ENCODE data around the gene HES6.

The HES6 gene

GRCh38 chr2:238254095-238254723, 14.4 kb upstream of the HES6 start:
- DNase-seq (ENCODE audit: low read depth), result no peak

DNA sequence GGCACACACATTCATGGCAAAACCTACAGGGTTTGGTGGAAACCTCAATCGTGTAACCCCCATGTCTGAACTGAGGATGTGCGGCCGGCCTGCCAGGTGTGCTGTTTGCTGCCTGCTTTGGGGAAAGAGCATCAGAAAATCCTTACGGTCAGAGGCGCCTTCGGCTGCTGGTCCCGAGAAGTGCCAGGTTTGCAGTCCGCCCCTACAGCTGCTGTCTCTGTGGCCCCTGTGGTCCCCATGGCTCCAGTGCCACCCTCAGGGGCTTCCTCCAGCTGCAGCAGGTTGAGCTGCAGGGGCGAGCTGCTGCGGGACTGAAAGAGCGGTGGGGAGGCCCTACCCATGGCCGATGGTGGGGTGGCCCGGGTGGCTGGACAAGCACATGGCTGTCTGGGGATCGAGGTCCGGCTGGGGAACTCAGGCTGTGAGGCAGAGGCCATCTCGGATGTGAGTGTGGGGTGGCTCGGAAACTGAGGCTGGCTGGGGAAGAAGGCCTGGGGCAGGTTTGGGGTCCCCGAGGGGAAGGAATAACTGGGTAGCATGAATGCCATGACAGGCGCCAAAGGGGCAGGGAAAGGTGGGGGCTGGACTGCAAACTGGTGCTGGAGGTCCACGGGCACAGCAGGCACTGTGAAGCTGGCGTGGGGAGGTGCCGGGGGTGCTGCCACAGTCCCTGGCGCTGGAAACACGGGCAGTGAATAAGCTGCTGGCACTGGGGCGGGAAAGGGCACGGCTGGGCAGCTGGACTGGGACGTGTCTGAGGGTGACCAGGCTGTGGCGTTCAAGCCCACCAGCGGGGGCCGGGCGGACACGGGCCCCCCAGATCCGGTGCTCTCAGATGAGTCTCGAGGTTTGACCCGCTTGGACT, 13.2 kb upstream of the HES6 start:
- DNase-seq (ENCODE audit: low read depth), result no peak

DNA sequence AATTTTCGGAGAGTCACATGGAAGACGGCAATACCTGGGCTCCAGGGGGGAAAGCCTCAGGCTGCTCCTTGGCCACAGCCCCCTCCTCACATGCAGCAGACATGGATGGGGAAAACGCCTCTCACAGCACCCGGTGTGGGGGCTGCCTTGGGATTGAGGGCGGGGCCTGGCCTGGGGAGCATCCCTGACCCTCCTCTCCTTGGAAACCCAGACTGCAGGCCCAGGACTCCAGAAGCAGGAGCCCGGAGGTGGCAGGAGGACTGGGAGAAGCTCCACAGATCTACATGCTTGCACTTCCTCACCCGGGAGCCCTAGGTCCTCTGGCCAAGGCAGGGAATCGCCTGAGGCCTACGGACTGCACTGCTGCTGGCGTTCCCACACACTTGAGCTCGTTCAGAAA, 12.1 kb upstream of the HES6 start:
- no peak for DNase-seq (ENCODE audit: low read depth)

DNA sequence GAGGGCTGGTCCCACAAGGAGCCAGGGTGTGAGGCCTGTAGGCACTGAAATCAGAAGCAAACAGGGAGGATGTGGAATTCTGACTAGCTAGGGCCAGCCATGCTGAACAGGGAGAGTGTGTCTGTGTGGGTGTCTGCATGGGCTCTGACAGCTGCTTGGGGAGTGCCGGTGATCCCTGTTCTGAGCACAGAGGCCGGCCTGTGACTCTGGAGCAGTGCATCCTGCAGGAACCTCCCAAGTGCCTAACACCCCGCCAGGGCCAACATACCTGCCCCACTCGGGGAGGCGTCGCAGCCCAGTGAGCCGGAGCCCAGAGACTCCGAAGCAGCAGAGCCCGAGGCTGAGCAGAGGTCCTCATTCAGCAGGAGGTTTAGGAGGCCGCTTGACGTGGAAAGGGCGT, 11.5 kb upstream of the HES6 start:
- no peak for DNase-seq (ENCODE audit: low read depth)

DNA sequence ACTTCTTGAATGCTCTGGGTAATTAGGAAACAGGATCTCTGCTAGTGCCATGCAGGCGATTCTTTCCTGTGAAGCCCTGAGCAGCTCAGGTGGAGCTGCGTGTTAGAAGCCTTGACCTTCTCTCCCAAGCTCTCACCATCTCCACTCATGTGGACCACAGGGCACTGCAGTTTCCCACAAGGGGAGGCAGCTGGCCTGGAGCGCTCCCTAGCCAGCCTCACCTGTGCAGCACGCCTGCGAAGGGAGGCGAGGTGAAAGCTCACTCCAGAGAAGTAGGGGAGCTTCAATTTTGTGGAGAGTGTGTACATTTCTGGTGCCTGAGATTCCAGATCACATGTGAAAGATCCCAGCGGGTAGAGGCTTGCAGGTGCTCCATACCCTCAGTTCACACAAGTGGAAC, 11.1 kb upstream of the HES6 start:
- DNase-seq (ENCODE audit: low read depth), result no peak

DNA sequence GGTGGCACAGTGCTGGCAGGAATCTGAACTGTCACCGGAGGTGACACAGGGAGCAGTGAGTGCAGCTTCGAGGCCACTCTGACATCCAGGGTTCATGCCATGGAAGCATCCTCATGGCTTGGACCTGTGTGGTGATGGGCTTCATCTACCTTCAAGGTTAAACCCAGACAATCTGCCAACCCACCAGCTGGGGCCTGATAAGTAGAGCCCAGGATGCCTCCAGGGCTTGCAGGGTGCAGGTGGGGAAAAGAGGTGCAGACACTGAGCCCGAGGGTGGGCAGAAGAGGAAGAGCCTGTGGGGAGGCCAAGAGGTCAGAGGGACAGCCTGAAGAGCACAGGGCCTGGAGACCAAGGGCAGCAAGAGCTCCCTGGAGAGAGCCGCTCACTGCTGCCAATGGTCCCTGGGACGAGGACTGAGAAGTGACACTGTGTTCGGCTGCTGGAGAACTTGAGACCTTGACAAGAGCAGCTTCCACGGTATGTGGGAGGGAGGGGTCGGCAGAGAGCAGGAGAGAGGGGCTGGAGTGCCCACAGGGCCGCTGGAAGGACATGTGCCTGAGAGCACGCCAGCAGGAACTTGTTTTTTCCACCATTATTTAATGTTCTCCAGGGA, 8.1 kb upstream of the HES6 start:
- no peak for DNase-seq (ENCODE audit: low read depth)

GRCh38 chr2:238247002-238247822, 7.4 kb upstream of the HES6 start:
- no peak for DNase-seq (ENCODE audit: low read depth)

- DNase-seq (ENCODE audit: low read depth), result no peak
Observed at GRCh38 chr2:238244151-238244550, 4.3 kb upstream of the HES6 start.

DNA sequence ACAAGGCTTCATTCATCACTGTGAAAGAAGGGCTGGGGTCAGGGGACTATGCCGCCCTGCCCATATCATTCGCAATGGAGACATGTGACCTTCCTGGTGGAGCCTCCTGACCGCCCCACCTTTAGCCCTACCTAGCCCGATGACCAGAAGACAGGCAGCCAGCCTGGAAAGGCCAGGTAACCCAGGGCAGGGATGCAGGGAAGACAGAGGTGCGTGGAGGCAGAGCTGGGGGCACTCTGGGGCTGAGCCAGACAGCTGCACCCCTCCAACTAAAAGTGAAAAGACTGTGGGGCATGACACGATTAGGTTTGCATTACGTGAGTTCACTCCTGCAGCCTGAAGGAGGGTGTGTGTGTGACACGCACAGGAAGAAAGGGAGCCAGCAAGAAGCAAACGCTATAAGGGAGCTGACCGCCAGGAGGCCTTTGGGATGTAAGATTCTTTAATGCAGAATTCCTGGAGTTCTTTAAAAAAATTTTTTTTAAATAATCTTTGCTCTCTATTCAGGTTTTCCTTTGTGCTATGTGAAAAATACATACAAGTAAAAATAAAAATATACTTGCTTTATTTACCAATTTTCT, 3.7 kb upstream of the HES6 start:
- no peak for DNase-seq (ENCODE audit: low read depth)

DNA sequence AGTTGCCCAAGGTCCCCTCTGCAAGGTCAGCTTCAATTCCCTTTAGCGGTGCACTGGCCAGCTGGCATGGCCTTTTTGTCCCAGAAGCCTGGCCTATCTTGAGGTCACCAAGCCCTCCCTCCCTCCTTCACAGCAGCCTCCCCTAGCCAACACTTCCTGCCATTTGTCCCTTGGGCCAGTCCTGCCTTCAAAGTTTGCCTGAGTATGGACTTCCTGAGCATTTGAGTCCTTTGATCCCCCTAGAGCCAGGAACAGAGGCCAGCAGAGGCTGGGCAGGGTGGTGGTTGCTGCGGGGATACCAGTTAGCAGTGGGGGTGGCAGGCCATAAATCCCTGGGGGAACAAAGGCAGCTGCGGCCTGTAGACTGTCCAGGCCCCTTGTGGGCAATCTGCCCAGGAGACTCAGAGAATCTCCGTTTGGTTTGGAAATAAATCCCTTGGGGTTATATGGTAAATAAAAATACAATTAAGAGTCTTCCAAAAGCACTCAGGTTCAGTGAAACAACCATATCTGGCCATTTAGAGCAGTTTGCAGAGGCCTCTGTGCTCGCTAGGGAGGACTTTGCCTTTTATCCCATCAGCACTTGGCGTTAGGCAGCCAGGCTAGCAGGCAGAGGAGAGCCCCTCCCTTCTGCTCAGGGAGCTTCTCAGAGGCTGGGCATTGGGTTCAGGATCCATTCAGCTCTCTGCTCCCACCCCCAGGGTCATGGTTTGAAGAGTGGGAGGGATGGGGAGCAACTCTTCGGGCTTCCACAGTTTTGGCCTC, 3.1 kb upstream of the HES6 start:
- no peak for DNase-seq (ENCODE audit: low read depth)

DNA sequence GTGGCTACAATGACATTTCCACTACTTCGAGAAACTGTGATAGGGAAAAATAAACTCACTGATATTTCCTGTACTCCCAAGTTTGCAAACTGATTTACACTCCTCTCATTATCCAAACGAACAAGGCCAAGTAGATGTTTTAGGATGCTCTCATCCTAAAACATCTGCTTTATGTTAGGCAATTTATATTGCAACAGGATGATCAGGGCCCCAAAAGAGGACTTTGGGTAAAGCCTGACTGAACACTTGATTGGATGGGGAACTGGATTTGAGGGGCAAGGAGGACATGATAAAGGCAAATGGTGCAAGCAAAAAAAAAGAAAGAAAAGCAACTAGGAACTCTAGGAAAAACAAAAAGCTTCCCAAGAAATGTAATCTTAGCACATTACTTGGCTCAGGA, 2.1 kb upstream of the HES6 start:
- DNase-seq (ENCODE audit: low read depth), result no peak

GRCh38 chr2:238240757-238241711, 1.2 kb upstream of the HES6 start:
- no peak for DNase-seq (ENCODE audit: low read depth)

GRCh38 chr2:238239543-238239862, 335 bp downstream of the HES6 start:
- DNase-seq (ENCODE audit: low read depth), result no peak

DNA sequence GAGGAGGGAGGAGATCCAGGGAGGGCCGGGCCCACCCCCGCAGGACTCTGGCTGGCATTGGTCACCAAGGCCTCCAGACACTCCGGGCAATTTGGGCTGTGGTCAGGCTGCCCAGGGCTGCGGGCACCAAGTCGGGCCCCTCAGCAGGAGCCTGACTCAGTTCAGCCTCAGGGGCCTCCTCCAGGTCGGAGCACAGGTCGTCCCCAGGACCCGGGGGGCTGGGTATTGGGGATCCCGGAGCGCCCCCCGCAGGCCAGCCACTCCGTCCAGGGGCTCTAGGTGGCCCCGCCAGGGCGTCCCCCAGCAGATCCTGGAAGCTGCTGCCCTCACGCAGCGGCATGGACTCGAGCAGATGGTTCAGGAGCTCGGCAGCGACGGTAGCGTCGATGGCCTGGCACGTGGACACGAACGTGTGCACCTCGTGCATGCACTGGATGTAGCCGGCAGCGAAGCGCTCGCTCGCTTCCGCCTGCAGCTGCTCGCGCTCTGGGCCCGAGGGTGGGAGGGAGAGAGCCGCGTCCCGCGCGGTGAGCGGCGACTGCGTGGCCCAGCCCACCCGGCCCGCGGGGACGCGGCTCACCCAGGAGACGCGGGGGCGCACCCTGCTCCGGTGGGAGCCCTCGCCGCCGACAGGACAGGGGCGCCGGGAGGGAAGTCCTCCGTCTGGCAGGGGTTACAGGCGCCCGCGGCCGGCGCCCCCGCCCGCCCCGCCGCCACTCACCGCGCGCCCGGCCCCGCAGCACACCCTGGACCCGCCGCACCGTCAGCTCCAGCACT, 884 bp downstream of the HES6 start:
- DNase-seq (ENCODE audit: low read depth), result peak; percentile 23

GRCh38 chr2:238238311-238238765, 1.5 kb downstream of the HES6 start:
- no peak for DNase-seq (ENCODE audit: low read depth)

DNA sequence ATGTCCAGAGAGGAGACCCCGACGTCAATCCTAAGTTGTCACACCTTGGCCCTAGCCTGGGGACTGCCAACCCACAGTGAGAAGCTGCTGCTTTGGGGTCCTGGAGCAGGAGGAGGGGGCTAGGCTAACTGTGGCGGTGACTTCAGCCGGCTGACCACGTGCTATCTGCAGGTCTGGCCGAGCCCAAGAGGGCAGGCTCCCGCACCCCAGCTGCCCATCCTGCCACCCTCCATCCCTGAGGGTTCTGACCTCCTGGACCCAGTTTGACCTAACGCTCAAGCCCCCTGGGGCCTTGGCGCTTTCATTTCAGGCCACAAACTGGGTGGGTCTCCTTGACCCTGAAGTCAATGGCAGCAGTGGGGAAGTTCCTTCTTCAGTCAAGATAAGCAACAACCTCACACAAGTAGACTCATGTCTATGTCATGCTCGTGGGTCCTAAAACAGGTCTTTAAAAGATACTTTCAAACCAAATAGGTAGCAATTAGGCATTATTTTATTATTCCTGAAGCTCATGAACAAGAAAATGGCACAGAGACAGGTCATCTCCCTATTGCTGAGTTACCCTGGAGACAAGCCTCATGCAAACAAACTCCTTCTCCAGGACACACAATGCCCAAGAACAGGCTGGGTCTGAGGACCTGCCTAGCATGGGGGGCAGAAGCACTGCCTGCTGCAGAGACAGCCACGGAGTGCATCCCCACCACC, 2.3 kb downstream of the HES6 start:
- DNase-seq (ENCODE audit: low read depth), result no peak

DNA sequence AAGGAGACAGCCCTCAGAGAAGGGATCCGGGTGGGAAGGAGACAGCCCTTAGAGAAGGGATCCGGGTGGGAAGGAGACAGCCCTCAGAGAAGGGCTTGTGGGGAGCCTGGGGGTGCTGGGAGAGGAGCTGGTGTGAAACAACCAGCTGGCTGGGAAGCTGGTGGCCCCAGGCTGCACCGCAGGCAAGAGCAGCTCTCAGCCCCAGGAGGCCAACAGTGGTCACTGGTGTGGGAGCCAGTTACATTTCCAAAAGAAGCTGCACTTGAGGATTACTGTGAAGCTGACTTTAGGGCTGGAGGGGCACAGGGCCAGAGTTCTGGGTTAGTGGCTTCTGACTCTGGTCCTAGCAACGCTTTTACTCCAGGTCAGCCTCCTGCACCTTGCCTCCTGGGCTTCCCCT, 3.3 kb downstream of the HES6 start:
- DNase-seq (ENCODE audit: low read depth), result no peak

GRCh38 chr2:238235856-238236255, 4.0 kb downstream of the HES6 start:
- DNase-seq (ENCODE audit: low read depth), result no peak

- DNase-seq (ENCODE audit: low read depth), result no peak
Observed at GRCh38 chr2:238235331-238235732, 4.5 kb downstream of the HES6 start.

All from activated T-cell treated with anti-CD3 and anti-CD28 coated beads for 1 hour (primary cell).